Fibroblast of skin of left biceps (primary cell): ENCODE data around the gene UNC13A.

Source experiments
- DNase-seq, 2 experiments: peaks; one replicate each; pipeline ENCODE4 v3.0.0-alpha.2; 2013; ENCODE audit warnings: low read depth in 2 of 2

Gene UNC13A

DNA sequence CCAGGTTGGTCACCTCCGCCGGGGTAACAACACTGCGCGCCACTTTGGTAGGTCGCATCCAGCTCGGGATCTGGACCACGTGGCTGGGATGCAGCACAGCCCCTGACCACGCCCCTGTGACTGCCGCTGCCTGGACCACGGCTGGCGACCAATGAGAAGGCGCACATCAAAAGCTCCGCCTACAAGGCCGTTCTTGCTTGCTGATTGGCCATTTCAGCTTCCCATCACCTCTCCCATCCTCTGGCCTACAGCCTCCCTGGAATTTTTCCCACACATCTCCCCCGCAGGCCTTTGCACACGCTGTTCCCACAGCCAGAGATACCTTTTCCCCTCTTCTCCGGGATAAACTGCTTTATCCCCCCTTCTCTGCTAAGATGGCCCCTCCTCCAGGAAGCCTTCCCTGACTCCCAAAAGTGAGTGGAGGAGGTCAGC is 18.6 kb upstream of the UNC13A start:
- no peak for DNase-seq

DNA sequence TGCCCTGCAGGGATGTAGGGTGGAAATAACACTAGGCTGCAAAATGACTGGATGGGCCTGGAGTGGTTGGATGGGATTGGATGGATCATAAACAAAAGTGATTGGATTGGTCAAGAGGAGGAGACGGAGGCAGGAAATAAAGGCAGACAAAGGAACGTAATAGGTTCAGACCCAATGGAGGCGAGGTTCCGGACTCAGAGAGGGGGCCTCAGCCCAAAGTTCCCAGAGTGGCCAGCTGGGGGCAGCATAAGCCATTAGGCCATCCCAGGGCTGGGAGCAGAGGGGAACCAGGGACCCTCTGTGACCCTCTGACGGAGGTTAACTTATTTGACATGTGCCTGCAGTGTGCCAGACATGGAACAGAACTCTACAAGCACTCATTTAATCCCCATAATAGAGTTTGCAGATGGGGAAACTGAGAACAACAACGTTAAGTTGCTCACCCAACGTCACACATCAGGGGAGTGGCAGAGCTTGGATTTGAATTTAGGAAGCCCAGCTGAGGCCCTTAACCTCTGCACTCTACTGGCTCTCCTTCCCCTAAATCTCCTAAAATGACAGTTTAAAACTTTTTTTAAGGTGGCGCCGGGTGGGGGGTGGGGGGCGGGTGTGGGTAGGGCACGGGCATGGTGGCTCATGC is 15.8 kb upstream of the UNC13A start:
- no peak for DNase-seq

DNA sequence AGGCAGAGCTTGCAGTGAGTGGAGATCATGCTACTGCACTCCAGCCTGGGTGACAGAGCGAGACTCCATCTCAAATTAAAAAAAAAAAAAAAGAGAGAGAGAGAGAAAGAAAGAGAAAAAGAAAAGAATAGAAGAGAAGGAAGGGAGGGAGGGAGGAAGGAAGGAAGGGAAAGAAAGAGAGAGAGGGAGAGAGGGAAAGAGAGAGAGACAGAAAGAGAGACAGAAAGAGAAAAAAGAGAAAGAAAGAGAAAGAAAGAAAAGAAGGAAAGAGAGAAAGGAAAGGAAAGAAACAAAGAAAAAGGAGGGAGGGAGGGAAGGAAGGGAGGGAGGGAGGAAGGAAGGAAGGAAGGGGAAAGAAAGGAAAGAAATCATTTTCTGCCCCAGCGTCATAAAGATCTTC is 7.0 kb upstream of the UNC13A start:
- no peak for DNase-seq

DNA sequence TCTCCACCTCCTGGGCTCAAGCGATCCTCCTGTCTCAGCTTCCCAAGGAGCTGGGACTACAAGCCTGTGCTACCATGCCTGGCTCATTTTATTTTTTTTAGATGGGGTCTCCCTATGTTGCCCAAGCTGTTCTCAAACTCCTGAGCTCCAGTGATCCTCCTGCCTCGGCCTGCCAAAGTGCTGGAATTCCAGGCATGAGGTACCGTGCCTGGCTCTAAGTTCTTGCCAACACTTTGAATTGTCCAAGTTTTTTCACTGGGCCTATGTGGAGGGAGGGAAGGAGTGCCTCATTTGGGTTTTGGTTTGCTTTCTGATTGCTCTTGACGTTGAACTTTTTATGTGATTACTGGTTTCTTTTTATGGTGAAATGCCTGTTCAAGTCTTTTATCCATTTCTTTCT is 4.4 kb upstream of the UNC13A start:
- DNase-seq = no peak

DNA sequence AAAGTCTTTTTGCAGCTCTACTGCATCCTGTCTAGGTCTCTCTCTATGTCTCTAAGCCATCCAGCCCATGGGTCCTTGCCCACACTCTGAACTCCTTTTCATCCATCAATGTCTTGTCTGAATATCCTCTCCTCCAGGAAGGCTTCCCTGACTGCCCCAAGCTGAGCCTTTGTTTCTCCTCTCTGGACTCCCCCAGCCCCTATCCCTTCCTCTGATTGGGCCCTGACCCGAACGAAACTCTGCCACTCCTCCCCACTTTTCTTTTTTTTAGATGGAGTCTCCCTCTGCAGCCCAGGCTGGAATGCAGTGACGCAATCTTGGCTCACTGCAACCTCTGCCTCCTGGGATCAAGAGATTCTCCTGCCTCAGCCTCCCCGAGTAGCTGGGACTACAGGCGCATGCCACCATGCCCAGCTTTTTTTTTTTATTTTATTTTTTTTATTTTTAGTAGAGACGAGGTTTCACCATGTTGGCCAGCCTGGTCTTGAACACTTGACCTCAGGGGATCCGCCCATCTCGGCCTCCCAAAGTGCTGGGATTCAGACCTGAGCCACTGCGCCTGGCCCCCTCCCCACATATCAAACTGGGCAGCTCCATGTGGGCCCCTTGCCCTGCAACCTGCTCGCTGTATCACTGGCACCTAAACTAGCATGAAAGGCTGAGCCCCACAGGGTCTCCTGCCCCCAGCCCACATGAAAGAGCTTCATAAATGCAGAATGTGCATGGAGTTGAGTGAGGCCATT is 870 bp upstream of the UNC13A start:
- no peak for DNase-seq

DNA sequence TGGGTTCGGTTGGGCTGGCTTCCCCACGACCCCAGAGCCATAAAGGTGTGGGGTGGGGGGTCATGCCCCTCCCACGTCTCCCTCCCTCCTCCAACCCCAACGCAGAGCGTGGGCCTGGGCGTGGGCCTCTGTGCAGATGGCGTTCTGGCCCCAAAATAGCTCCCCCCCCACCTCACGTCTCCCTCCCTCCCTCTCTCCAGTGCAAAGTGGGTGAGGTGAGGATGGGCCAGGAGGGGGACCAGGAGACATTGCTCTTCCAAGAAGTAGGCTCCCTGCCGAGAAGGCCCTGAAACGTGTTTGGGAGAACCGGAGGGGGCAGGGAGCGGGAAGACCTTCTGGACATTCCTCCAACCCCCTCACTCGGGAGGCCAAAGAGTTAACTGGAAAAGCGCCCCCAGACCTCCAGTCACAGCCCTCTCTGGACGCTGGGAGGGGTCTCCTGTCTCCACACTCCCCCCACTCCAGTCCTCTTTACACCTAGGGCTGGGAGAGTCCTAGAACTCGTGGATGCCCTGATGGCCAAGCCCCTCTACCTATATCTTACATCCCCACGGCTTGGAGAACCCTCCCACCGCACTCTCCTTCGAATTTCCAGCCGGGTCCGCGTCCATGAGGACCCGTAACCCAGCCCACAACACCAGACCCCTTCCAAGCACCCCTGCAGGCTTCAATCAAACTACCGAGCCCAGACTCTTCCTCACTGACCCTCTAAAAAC is 855 bp downstream of the UNC13A start:
- no peak for DNase-seq

DNA sequence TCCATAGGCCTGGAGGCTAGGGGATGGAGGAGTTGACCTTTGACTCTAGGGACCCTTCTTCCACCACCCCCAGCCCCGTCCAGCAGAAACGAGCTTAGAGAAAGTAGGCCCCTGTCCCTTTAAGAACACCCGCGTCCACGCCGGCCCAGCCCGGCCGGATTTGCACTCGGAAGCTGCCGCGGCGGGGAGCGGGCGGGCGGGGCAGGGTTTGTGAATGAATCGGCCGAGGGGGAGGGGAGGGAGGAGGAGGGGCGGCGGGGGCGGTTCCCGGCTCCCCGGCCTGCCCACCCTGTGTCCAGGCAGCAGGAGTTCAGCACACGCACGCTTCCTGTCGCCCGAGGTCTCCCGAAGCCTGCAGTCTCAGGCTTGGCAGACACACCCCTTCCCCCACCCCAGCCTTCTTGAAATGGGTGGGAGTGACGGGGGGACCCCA is 1.5 kb downstream of the UNC13A start:
- DNase-seq = no peak

DNA sequence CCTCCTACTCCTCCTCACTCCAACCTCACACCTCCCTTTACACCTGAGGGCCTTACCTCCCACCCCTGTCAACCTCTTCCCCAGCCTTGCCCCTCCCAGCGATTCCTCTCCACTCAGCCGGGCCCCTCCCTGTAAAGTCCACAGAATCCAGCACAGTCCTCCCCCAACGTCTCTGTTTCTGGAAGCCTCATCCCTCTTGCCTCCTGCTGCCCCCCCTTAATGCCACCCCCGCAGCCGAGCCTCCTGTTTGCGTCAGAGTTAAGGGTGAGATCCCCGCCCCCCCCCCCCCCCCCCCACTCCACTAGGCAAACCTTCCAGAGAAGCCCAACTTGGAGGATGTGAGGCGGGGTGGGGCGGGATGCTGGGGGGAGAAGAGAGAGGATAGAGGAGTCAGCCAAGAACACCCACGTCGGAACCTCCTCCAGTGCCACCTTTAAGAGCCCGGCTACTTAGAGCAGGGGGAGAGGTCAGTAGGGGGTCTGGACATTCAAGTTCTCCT is 2.1 kb downstream of the UNC13A start:
- no peak for DNase-seq

DNA sequence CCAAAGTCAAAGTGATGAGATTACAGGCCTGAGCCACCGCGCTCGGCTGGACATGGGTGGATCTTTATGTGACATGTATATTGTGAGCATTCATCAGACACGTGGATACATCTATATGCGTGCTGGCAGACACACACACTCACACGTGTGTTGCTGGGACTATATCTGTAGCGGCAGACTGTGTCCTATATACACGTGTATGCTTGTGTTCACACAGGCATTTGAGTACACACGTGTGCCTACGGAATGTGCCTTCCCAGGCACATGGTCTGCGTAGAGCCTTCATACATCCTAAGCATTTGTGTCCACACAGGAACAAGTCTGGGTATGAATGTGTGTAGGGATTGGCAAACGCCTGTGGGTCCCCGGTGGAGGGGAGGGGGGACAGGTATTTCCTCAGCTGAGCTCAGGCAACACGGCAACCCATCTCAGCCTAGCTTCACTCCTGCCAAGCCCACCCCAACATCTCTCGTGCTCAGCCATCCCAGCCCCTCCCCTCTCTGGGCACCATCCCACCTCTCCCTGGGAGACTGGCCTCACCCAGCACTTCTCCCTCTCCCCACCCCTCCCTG is 2.6 kb downstream of the UNC13A start:
- DNase-seq = no peak

DNA sequence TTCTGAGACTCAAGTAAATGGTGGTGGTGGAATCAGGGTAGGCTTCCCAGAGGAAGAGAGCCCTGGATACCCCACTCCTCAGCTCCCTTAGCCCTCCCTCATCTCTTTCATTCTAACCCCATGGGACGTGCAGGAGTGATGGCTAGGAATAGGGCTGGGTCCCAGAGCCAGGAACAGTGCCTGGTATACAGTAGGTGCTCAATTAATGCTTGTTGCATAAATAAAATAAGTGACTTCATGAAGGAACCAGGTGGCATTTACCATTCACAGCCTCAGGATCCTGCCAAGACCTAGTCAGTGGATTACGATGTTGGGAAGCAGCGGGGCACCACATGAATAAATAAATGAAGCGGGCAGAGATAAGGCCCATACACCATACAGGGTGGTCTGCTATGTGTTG is 3.9 kb downstream of the UNC13A start:
- DNase-seq = no peak

DNA sequence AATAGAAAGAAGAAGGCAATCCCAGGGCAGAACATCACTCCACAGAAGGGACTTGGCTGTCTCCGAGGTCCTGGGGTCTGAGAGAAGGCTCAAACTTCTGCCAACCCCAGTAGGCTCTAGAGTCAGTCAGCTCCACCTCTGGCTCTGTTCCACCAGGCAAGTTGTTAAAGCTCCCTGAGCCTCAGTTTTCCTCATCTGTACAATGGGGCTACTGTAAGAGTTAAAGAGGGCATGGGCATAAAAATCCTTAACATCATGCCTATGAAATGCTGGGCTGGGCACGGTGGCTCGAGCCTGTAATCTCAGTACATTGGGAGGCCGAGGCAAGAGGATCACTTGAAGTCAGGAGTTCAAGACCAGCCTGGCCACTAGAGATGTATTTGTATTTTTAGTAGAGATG is 5.1 kb downstream of the UNC13A start:
- no peak for DNase-seq

DNA sequence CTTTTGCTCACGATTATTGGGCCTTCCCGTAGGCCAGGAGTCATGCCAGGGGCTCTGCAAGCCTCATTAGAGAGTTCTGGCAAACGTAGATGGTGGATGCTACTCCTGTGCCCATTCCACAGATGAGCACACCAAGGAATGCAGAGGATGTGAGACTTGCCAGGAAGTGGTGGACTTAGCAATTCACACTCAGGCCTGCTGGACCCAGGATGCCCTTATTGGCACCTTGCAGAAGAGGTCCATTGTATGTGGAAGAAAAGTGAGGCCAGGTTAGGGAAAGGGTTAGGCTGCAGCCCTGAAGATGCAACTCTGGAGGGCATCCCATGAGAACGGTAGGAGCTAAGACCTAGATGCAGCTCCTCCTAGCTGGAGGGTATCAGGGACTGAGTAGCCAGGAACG is 5.9 kb downstream of the UNC13A start:
- no peak for DNase-seq

DNA sequence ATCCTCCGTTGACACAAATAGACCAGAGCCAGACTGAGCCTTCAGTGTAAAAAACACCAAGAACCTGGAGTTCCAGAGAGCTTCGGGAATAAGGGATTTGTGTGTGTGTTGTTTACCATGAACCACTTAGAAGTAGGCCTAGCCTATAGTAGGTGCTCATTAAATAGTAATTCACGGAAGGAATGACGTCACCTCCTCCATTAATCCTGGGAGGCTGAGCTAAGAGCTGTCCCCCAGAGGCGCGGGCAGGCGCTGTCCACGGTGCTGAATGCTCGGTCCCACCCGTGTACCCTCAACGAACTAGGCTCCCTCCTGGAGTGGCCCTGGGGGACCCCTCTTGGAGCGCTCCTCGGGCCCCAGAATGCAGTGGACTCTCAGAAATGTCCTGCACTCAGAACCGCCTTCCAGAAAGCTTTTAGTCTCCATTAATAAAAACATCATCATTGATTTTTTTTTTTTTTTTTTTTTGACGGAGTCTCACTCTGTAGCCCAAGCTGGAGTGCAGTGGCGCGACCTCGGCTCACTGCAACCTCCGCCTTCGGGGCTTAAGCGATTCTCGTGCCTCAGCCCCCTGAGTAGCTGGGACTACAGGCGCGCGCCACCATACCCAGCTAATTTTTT is 6.5 kb downstream of the UNC13A start:
- DNase-seq = no peak

DNA sequence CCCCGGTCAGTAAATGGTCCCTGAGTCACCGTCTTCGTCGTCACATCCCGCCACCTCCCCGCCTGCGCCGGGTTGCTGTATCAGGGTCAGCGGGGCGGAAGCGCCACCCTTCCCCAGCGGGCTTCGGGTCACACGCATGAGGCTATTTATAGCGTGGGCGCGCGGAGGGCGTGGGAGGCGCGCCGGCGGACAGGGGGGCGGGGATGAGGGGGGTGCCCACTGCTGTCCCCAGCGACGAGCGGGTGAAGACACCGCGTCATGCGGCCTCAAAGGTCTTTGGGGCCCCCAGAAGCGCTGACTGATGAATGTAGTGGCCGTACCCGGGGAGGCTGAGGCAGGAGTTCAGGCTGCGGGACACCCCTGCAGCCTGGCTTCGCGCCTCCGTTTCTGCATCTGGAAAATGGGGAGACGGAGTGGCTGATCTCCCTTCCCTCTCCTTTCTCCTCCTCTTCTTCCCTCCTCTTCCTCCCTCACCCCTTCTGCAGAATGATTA is 7.9 kb downstream of the UNC13A start:
- DNase-seq = no peak

DNA sequence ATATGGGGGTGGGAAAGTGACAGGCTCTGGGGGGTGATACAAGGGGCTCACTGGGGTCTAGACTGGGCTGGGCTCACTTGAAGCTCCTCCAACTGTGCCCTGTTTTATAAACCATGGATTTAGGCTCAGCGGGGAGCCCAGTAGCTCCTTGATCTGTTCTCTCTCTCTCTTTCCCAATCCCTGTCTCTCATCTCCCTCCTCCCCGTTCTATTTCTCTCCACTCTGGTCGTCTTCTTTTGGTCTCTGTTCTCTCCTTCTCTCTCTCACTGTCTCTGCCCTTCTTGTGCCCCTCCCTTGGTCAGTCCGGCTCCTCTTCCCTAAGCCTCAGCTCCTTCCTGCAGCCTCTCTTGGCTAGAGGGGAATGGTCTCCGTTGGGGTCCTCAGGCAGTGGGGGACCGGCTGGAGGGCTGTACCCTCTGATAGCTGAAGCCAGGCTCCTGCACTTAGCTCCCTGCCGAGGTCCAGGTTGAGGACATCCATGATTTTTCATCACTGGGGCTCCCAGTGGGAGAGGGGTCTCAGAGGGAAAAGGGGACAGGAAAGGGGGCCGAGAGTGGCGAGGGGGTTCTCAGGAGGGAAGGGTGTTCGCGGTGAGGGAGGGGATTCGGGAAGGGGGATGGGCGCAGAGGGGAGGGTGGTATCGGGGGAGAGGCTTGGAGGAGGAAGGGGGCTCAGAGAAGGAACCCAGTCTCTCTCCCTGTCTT is 8.5 kb downstream of the UNC13A start:
- no peak for DNase-seq

DNA sequence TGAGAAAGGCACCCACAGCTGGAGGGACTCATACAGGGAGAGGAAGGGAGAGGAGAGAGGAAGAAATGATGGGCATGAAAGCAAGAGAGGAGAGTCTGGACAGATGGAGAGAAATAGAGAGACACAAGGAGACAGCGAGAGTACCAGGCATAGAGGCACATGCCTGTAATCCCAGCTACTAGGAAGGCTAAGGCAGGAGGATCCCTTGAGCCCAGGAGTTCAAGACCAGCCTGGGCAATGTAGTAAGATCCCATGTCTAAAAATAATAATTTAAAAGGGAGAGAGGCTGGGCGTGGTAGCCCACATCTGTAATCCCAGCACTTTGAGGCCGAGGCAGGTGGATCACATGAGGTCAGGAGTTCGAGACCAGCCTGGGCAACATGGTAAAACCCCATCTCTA is 9.3 kb downstream of the UNC13A start:
- no peak for DNase-seq

DNA sequence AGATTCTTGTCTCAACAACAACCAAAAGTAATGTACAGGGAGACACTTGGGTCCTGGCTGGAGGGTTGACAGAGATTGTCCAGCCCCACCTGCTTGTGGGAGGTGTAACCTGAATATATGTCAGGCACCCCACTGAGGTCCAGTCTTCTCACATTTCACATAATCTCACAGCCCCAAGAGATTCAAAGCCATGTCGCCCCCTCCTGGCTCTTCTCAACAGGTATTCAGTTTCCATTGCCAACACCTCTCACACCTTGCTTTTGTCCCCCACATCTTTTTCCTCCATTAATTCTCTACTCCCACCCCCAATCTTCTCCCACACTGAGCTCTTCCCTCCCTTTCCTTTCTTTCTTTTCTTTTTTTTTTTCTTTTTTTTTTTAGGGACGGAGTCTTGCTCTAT is 11.2 kb downstream of the UNC13A start:
- no peak for DNase-seq

DNA sequence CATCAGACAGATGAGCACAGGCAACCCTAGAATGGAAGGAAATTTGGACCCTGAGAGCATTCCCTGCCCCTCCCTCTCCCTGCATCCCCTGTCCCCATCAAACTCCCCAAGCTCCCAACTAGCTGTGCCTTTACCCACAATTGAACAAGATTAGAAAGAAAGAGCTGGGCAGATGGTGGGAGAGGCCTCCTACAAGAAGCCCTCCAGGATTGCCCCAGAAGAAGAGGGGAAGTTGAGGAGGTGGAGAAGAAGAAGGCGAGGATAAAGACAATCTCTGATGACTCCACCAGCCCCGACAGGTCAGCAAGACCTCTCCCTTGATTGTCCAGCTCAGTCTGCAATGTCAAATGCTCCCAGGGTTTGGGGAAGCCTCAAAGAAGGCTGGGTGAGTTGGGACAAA is 11.9 kb downstream of the UNC13A start:
- DNase-seq = no peak

DNA sequence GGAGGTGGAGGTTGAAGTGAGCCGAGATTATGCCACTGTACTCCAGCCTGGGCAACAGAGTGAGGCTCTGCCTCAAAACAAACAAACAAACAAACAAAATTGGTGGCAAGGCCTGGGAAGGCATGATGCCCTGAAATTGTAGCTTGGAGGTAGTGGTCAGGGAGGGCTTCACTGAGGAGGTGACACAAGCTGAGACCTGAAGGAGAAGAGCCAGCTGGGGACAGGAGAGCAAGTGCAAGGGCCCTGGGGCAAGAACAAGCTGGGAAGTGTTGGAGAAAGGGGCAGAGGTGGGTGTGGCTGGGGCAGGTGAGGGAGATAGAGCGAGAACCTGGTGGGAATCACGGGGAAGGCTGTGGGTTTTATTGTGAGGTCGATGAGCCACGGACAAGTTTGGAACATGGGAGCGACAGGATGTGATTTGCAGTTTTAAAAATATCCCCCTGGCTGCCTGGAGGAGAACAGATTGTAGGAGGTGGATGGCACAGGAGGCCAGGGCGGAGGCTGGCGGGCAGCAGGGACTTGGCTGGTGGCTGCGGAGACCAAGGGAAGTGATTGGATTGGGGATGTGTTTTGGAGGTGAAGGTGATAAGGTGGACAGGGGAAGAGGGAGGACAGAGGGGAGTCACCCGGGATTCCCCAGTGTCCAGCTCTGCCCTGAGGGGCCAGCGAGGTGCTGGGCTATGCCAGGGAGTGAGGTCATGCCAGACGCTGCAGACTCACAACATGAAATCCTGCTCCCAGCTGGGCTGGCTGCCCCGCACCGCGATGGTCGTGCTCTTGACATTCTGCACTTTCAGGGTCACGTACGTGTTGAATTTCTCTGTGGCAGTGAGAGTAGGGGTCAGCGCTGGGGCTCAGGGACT is 14.0 kb downstream of the UNC13A start:
- DNase-seq = no peak

DNA sequence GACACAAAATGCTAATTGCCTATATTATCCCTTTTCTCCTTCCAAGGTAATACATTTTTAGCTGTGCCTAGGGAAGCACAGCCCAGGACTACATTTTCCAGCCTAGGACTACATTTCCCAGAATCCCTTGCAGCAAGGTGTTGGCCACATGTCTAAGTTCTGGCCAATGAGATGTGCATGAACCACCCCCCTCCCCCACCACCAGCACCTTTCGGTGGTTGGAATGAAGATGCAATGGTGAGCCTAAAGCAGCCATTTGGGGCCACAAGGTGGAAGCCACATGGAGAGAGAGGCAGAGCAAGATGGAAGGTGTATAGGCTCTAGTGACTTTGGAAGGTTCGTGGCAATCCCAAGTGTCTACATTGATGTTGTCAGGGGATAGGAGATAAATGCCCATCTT is 16.2 kb downstream of the UNC13A start:
- DNase-seq = no peak
